ENCODE results near the gene CACNA2D2.

GRCh38 chr3:50345586-50346234 lies 157.7 kb downstream of the CACNA2D2 start, which contains the start of gene ZMYND10:
- TF ChIP-seq CTCF (IDR thresholded peaks at IDR 0.05; ENCODE audit: insufficient read depth, low read depth, low read length) (no peak), EZH2 (IDR thresholded peaks at IDR 0.05; ENCODE audit: insufficient read depth, low read length) (no peak)
